Measurements from ENCODE around the gene ZNF862. TPM values are rescaled to one million over a fixed set of nuclear protein-coding genes. Genes with fewer than 3 reads are reported as not detected.

Gene ZNF862
- total RNA-seq: 10.8 and 12.9 TPM in 2 replicates

DNA sequence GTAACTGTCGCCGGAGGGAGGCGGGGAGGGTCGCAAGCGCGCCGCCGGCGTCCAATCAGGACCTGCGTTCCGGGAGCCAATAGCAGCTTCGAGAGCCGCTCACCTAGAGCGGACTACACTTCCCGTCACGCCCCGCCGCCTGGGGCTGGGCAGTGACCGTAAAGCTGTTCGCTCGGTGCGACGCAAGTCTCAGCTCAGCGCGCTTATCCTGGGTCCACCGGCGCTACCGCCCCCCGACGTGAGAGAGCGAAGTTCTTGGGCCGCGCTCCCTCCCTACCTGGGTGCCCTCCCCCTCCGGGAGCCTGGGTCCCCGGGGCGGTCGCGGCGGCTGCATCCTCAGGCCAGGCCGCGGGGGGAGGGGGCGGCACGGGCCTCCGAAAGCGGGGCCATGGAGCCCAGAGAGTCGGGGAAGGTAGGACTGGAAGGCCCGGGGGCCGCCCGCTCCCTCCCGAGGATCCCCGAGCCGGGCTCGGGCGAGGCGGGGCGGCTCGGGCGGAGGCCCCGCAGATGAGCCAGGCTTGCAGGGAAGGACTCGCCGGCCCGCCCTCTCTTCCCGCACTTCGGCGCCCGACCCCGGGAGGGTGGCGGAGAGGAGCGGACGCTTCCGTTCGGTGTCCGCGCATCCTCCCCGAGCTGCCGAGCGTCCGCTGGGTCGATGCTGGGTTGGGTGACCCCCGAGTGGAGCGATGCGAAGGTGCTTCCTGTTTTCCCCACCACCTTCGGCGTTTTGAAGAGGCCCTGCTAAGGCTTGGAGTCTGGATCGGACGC lies at the start of gene ZNF862:
Gene ZNF862, plus strand, starts transcription at position 152 of the 768 bp plus-strand sequence. Its CDS starts 237 bp downstream, at position 389.

GRCh38 chr7:149873074-149873969 lies 35.1 kb downstream of the ZNF862 start, which contains the start of gene ATP6V0E2:
ATP6V0E2 (plus strand) TSS chr7:149873969; CDS start chr7:149874066, 97 bp downstream.

Other genes starting within 250 kb of the ZNF862 start
- 0.77 and 0.95 TPM in 2 replicates for gene ZNF467, start 64.8 kb upstream of the ZNF862 start, total RNA-seq
- 5.2 and 10.6 TPM in 2 replicates for gene ATP6V0E2, start 35.6 kb downstream of the ZNF862 start, total RNA-seq